Activated naive CD8-positive, alpha-beta T cell treated with anti-CD3 and anti-CD28 coated beads, Interleukin-2, amount 50 U/mL, for 24 hours (primary cell): Measurements from ENCODE around the gene RABGAP1L.
A peak's percentile ranks its signal among the peaks of the same experiment; 100 is the strongest.
"Not testable (repeated sequence)": the region's sequence is repeated elsewhere in the genome, so short reads cannot be mapped to it uniquely, and the experiment has no call there.

ENCODE experiments used
- ATAC-seq: fragments of 150-1000 bp; cut with Tn5 transposase; one replicate; pipeline ENCODE4 v1.10.0; 2021
- DNase-seq: peaks from one replicate; pipeline ENCODE4 v3.0.0; 2021
- H3K27ac Mint-ChIP-seq: one replicate; pipeline ENCODE4 v1.8.0; 2021; ENCODE audit warnings: mild to moderate bottlenecking, mixed read lengths
- H3K27me3 Mint-ChIP-seq: one replicate; pipeline ENCODE4 v1.8.0; 2021; ENCODE audit warnings: mixed read lengths
- H3K36me3 Mint-ChIP-seq: one replicate; pipeline ENCODE4 v1.8.0; 2021; ENCODE audit warnings: low read depth, mixed read lengths
- H3K4me1 Mint-ChIP-seq: one replicate; pipeline ENCODE4 v1.8.0; 2021; ENCODE audit warnings: mixed read lengths
- H3K4me3 Mint-ChIP-seq: one replicate; pipeline ENCODE4 v1.8.0; 2021; ENCODE audit warnings: mild to moderate bottlenecking, moderate library complexity, mixed read lengths
- H3K9me3 Mint-ChIP-seq: one replicate; pipeline ENCODE4 v1.8.0; 2021; ENCODE audit warnings: mixed read lengths

RABGAP1L gene

GRCh38 chr1:174829990-174830389, 670.7 kb downstream of the RABGAP1L start:
- Mint-ChIP-seq H3K27me3 (no peaks in the 10 kb centered on the region), H3K27ac (no peak overlapping the region), H3K36me3 (peaks cover 2% of the 10 kb centered on the region), H3K9me3 (no peaks in the 10 kb centered on the region), H3K4me3 (no peak overlapping the region), H3K4me1 (peaks cover 3% of the 10 kb centered on the region)
- DNase-seq (no peak), ATAC-seq (no peak)

- H3K27me3 Mint-ChIP-seq = no peaks in the 10 kb centered on the region
- no peak overlapping the region for H3K27ac Mint-ChIP-seq
- no peaks in the 10 kb centered on the region for H3K9me3 Mint-ChIP-seq
- no peak for DNase-seq
- no peak for ATAC-seq
- H3K4me1 Mint-ChIP-seq = peaks cover 4% of the 10 kb centered on the region
- no peak overlapping the region for H3K4me3 Mint-ChIP-seq
- H3K36me3 Mint-ChIP-seq = no peaks in the 10 kb centered on the region
These were observed 677.2 kb downstream of the RABGAP1L start for GRCh38 chr1:174836543-174836942.

- DNase-seq (no peak), ATAC-seq (no peak)
- H3K27me3 Mint-ChIP-seq = no peaks in the 10 kb centered on the region
- no peaks in the 10 kb centered on the region for H3K36me3 Mint-ChIP-seq
- H3K27ac Mint-ChIP-seq = no peak overlapping the region
- no peak overlapping the region for H3K4me3 Mint-ChIP-seq
- H3K9me3 Mint-ChIP-seq = no peaks in the 10 kb centered on the region
- H3K4me1 Mint-ChIP-seq = peaks cover 11% of the 10 kb centered on the region
These were observed 678.1 kb downstream of the RABGAP1L start for GRCh38 chr1:174837386-174837785.

- Mint-ChIP-seq H3K27ac (no peak overlapping the region), H3K9me3 (no peaks in the 10 kb centered on the region), H3K4me1 (peaks cover 12% of the 10 kb centered on the region)
These were observed 679.9 kb downstream of the RABGAP1L start for GRCh38 chr1:174839211-174839610.

GRCh38 chr1:174841747-174842146, 682.4 kb downstream of the RABGAP1L start:
- no peaks in the 10 kb centered on the region for H3K9me3 Mint-ChIP-seq

More at GRCh38 chr1:174839211-174839610, 679.9 kb downstream of the RABGAP1L start:
- DNase-seq = no peak
- Mint-ChIP-seq H3K27me3 (no peaks in the 10 kb centered on the region), H3K36me3 (no peaks in the 10 kb centered on the region), H3K4me3 (no peak overlapping the region)
- no peak for ATAC-seq

GRCh38 chr1:174848593-174849560, 689.6 kb downstream of the RABGAP1L start:
- not testable (repeated sequence) for DNase-seq, H3K9me3 Mint-ChIP-seq, H3K36me3 Mint-ChIP-seq, H3K4me3 Mint-ChIP-seq, H3K27me3 Mint-ChIP-seq, H3K27ac Mint-ChIP-seq, H3K4me1 Mint-ChIP-seq, ATAC-seq

More at GRCh38 chr1:174841747-174842146, 682.4 kb downstream of the RABGAP1L start:
- Mint-ChIP-seq H3K27me3 (no peaks in the 10 kb centered on the region), H3K4me3 (no peak overlapping the region), H3K36me3 (no peaks in the 10 kb centered on the region), H3K4me1 (peaks cover 12% of the 10 kb centered on the region), H3K27ac (no peak overlapping the region)
- no peak for ATAC-seq
- DNase-seq = no peak

GRCh38 chr1:174850726-174851125, 691.4 kb downstream of the RABGAP1L start:
- ATAC-seq (no peak), DNase-seq (no peak)
- Mint-ChIP-seq H3K36me3 (no peaks in the 10 kb centered on the region), H3K4me1 (no peaks in the 10 kb centered on the region), H3K27ac (no peak overlapping the region), H3K27me3 (no peaks in the 10 kb centered on the region), H3K4me3 (no peak overlapping the region), H3K9me3 (no peaks in the 10 kb centered on the region)

GRCh38 chr1:174858301-174858700, 699.0 kb downstream of the RABGAP1L start:
- ATAC-seq (no peak), DNase-seq (no peak)
- Mint-ChIP-seq H3K4me3 (no peak overlapping the region), H3K27me3 (no peaks in the 10 kb centered on the region), H3K27ac (no peak overlapping the region), H3K36me3 (peaks cover 1% of the 10 kb centered on the region), H3K4me1 (no peaks in the 10 kb centered on the region), H3K9me3 (peaks cover 3% of the 10 kb centered on the region)

GRCh38 chr1:174870319-174870718, 711.0 kb downstream of the RABGAP1L start:
- no peaks in the 10 kb centered on the region for H3K27me3 Mint-ChIP-seq
- DNase-seq (no peak), ATAC-seq (no peak)
- H3K27ac Mint-ChIP-seq = no peak overlapping the region
- no peak overlapping the region for H3K4me3 Mint-ChIP-seq
- H3K4me1 Mint-ChIP-seq = peaks cover 26% of the 10 kb centered on the region
- peaks cover 6% of the 10 kb centered on the region for H3K9me3 Mint-ChIP-seq
- H3K36me3 Mint-ChIP-seq = peaks cover 4% of the 10 kb centered on the region

GRCh38 chr1:174871886-174872285, 712.6 kb downstream of the RABGAP1L start:
- H3K36me3 Mint-ChIP-seq = peaks cover 4% of the 10 kb centered on the region
- H3K4me3 Mint-ChIP-seq = no peak overlapping the region
- DNase-seq (no peak), ATAC-seq (no peak)
- H3K9me3 Mint-ChIP-seq = peaks cover 6% of the 10 kb centered on the region
- H3K27me3 Mint-ChIP-seq = no peaks in the 10 kb centered on the region
- H3K4me1 Mint-ChIP-seq = peaks cover 27% of the 10 kb centered on the region
- H3K27ac Mint-ChIP-seq = no peak overlapping the region

- Mint-ChIP-seq H3K36me3 (peaks cover 4% of the 10 kb centered on the region), H3K27ac (no peak overlapping the region), H3K27me3 (no peaks in the 10 kb centered on the region), H3K9me3 (peaks cover 6% of the 10 kb centered on the region), H3K4me3 (no peak overlapping the region), H3K4me1 (peaks cover 30% of the 10 kb centered on the region)
- ATAC-seq (no peak), DNase-seq (no peak)
These were observed 713.3 kb downstream of the RABGAP1L start for GRCh38 chr1:174872615-174873058.

GRCh38 chr1:174874331-174875053, 715.2 kb downstream of the RABGAP1L start:
- Mint-ChIP-seq H3K36me3 (no peaks in the 10 kb centered on the region), H3K9me3 (no peaks in the 10 kb centered on the region), H3K27me3 (no peaks in the 10 kb centered on the region), H3K4me3 (peak overlapping the region; percentile 42), H3K4me1 (peaks cover 30% of the 10 kb centered on the region), H3K27ac (peak overlapping the region; percentile 49)
- DNase-seq (no peak), ATAC-seq (no peak)

GRCh38 chr1:174875306-174875705, 716.0 kb downstream of the RABGAP1L start:
- Mint-ChIP-seq H3K27me3 (no peaks in the 10 kb centered on the region), H3K36me3 (no peaks in the 10 kb centered on the region), H3K4me1 (peaks cover 30% of the 10 kb centered on the region), H3K4me3 (no peak overlapping the region), H3K9me3 (no peaks in the 10 kb centered on the region), H3K27ac (peak overlapping the region; percentile 46)
- DNase-seq (no peak), ATAC-seq (no peak)

GRCh38 chr1:174877208-174877673, 717.9 kb downstream of the RABGAP1L start:
- H3K4me1 Mint-ChIP-seq = peaks cover 26% of the 10 kb centered on the region
- H3K27me3 Mint-ChIP-seq = no peaks in the 10 kb centered on the region
- no peaks in the 10 kb centered on the region for H3K36me3 Mint-ChIP-seq
- no peaks in the 10 kb centered on the region for H3K9me3 Mint-ChIP-seq
- H3K27ac Mint-ChIP-seq = no peak overlapping the region
- peak overlapping the region; percentile 52 for H3K4me3 Mint-ChIP-seq
- no peak for DNase-seq
- ATAC-seq = no peak

- H3K4me1 Mint-ChIP-seq = peaks cover 9% of the 10 kb centered on the region
- no peaks in the 10 kb centered on the region for H3K9me3 Mint-ChIP-seq
- H3K36me3 Mint-ChIP-seq = no peaks in the 10 kb centered on the region
- ATAC-seq (no peak), DNase-seq (no peak)
- H3K4me3 Mint-ChIP-seq = no peak overlapping the region
- H3K27ac Mint-ChIP-seq = no peak overlapping the region
- H3K27me3 Mint-ChIP-seq = no peaks in the 10 kb centered on the region
These were observed 720.9 kb downstream of the RABGAP1L start for GRCh38 chr1:174880171-174880570.
